Hepatocyte (in vitro differentiated cells): ENCODE results near the gene MAD1L1.

ENCODE experiments used
- CTCF ChIP-seq: fragments of 200-600 bp; sonication (generic); IDR thresholded peaks from 2 replicates; pipeline ENCODE4 v1.5.1; 2016; ENCODE audit warnings: antibody characterized with exemption, mild to moderate bottlenecking; ENCODE audit not compliant: poor library complexity
- EZH2 ChIP-seq: fragments of 200-600 bp; sonication (generic); IDR thresholded peaks from 2 replicates; pipeline ENCODE4 v1.6.1; 2016; ENCODE audit warnings: antibody characterized with exemption, mild to moderate bottlenecking, borderline replicate concordance
- EZH2phosphoT487 ChIP-seq: fragments of 200-600 bp; sonication (generic); IDR thresholded peaks from one replicate; pipeline ENCODE4 v1.6.1; 2018; ENCODE audit warnings: antibody characterized with exemption, mild to moderate bottlenecking, low read depth, moderate library complexity; ENCODE audit not compliant: unreplicated experiment, severe bottlenecking

DNA sequence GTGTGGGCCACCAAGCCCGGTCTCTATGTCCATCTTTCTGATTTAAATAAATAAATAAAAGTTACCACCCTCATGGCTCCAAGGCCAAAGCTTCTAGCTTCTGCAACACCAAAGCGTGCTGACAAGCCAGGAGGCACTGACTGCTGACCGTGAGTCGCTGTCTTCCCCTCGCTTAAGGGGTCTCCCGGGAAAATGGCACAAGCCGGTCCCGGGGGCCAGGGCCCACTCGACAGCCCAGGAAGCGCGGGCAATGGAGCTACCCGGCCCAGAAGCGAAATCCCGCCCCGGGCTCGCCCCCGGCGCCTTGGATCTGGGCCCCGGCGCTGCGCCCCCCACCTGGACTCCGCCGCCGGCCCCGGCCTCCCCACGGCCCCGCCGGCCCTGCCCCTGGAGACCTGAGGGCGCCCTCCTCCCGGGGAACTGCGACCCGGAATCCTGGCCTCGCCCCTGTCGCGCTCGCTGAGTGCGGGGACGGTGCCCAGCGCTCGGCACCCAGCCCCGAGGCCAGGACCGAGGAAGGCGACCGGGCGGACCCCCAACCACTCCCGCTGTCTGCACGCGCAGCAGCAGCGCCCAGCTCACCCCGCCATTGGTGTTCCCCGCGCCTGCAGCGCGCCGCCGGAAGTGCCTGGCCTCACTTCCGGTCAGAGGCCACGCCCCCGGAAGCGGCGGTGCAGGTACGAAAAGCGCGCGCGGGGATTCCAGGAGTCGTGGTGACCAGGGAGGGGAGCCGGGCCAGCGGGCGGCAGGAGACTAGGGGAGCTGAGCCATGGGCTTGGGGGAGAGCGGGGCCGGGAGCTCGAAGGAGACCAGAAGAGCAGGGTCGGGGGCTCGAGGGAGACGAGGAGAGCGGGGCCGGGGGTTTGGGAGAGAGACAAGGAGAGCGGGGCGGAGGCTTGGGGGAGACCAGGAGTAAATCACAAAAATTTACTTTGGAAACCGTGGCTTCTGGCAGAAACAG, 9.1 kb upstream of the MAD1L1 start, which contains the start of the genes MRM2 and NUDT1:
- no peak for TF ChIP-seq CTCF
- no peak for TF ChIP-seq EZH2phosphoT487
- no peak for TF ChIP-seq EZH2
